PC-3 (cell line): ENCODE measurements around the gene HTRA2.

ENCODE experiments used
- CTCF ChIP-seq: fragments of 300-600 bp; sonication (generic); conservative IDR thresholded peaks from 2 replicates; pipeline ENCODE4 v1.5.1; 2017; ENCODE audit warnings: antibody characterized with exemption, low read depth, mild to moderate bottlenecking, low read length
- EZH2 ChIP-seq: fragments of 300-600 bp; sonication (generic); IDR thresholded peaks from one replicate; pipeline ENCODE4 v1.6.1; 2017; ENCODE audit warnings: antibody characterized with exemption, mild to moderate bottlenecking, low read length; ENCODE audit not compliant: unreplicated experiment
- EZH2phosphoT487 ChIP-seq: fragments of 300-600 bp; sonication (generic); IDR thresholded peaks from 2 replicates; pipeline ENCODE4 v1.6.1; 2018; ENCODE audit warnings: mild to moderate bottlenecking, antibody characterized with exemption, low read length, borderline replicate concordance

GRCh38 chr2:74556831-74557370, 27.2 kb downstream of the HTRA2 start:
- TF ChIP-seq CTCF: no peak
- no peak for TF ChIP-seq EZH2
- no peak for TF ChIP-seq EZH2phosphoT487
